GM12872 (cell line): Measurements from ENCODE around the gene EFNB2.

Source experiments
- TF ChIP-seq, protein P1 (sequence below): IDR thresholded peaks from 3 replicates; pipeline ENCODE4 v1.5.1; 2011; ENCODE audit warnings: low read depth, mild to moderate bottlenecking, low read length, moderate library complexity; ENCODE audit not compliant: insufficient read depth

EFNB2 gene

DNA sequence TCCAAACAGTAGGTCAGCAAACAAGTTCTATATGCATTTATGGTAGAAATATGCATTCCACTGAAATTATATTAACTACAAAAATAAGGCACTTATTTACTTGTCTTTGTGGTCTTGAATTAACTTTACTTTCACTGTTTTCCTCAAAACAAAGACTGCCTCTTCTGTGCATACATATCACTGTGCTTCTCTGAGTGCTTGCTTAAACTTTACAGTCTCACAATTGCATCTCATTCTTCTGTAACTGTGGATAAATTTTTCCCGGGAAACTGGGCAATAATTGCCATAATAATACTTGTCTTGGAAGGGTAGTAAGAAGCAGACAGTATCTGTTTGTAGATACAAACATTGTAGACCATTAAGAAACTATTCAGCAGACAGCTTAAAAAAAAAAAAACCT, 38.4 kb downstream of the EFNB2 start:
- TF ChIP-seq, protein P1, sequence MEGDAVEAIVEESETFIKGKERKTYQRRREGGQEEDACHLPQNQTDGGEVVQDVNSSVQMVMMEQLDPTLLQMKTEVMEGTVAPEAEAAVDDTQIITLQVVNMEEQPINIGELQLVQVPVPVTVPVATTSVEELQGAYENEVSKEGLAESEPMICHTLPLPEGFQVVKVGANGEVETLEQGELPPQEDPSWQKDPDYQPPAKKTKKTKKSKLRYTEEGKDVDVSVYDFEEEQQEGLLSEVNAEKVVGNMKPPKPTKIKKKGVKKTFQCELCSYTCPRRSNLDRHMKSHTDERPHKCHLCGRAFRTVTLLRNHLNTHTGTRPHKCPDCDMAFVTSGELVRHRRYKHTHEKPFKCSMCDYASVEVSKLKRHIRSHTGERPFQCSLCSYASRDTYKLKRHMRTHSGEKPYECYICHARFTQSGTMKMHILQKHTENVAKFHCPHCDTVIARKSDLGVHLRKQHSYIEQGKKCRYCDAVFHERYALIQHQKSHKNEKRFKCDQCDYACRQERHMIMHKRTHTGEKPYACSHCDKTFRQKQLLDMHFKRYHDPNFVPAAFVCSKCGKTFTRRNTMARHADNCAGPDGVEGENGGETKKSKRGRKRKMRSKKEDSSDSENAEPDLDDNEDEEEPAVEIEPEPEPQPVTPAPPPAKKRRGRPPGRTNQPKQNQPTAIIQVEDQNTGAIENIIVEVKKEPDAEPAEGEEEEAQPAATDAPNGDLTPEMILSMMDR, result no peak

DNA sequence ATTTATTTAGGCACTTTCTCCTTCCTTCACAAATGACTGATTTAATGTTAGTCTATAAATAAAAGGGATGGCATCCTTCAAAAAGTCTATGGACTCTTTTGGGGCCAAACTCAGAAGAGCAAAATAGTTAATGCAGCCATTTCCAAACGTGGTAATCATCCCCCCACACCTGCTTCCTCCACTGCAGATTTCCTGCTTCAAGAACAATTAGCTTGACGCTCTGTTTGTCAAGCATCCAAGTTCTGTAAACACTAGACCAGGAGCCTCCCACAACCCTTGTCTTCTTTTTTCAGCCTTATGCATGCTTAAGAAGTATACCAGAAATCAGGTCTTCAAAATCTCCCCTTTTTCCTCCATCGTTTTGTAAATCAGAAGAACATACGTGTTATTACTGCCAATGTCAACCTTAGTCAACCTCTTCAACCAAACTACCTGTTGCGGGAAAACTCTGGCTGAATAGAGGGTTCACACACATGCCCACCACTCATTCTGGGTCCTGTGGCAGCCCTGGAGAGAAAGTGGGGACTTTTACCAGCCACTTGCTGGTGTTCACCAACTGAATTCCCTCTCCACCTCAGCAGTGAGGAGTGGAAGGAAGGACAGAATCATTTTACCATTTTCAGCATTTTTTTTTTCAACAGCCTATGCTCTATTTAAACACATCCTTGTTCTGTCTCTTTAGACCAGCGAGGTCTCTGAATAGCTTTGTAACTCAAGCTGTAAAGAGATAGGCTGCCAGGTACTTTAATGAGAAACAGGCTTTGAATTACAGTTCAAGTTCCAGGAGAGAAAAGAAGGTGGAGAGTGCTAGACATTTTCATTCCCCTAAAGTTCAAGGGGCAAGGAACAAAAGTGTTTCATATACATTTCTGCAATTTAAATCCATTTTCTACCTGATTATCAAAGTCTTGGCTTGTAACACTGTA, 39.1 kb downstream of the EFNB2 start:
- TF ChIP-seq, protein P1, result no peak

- TF ChIP-seq, protein P1, result no peak
Observed at GRCh38 chr13:106494936-106495335, 40.5 kb downstream of the EFNB2 start.

DNA sequence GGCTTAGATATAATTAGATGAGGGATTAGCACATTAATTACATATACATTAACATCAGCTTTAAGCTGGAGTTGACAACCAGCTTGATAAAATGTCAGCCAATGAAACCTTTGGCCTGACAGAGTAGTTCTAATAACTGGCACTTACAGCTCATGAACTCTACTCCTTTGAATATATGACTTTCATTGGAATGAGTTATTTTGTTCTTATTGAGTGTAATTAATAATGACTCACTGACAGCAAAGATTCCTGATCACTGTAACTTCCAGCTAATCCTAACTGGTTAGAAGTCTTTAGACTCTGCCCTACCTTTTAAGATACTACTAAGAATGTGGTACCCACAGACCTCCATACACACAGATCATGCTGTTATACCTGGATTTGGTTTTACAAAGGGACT, 41.0 kb downstream of the EFNB2 start:
- TF ChIP-seq, protein P1, result no peak

DNA sequence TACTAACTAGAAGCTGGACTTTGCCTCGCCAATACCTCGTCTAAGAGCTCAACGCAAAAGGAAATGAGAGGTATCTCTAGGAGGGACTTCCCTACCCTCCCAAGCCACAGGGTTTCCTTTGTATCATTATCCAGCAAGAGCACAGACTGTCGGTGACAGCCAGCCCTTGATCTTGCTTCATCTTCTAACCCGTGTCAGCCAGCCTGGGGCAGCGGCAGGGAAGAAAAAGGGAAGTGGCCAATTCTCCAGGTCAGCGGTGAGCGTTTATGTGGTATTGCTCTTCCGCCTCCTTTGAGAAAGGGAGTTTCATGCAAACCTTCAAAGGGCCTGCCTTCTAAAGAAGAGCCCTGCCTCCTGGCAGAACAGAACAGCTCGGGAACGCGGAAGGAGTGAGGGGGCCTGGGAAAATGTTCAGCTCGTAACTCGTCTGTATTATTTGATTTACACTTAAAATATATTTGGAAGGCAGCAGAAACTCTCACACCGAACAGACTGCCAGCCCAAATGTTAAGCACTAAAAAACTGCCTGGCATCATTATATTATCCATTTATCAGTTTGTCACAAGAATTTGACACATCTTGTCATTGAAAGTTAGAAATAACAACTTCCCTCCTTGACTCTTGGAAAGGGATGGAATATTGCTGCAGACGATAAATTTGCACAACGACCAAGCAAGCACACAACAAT, 41.8 kb downstream of the EFNB2 start:
- TF ChIP-seq, protein P1, result no peak

- TF ChIP-seq, protein P1, result no peak
Observed at GRCh38 chr13:106492588-106493475, 42.6 kb downstream of the EFNB2 start.
